IMR-90 (cell line): ENCODE results near the gene USH2A. TPM values are rescaled to one million over a fixed set of nuclear protein-coding genes. Genes with fewer than 3 reads are reported as not detected.

Experiments
- ATAC-seq: fragments of 200-7000 bp; cut with Tn5 transposase; 2 replicates; pipeline ENCODE4 v1.9.1; 2020; ENCODE audit warnings: low read depth, mild to moderate bottlenecking, moderate library complexity
- BruUV-seq: library from RNA; stranded (reverse); fragments of 400-500 nt; replicated peaks from 2 replicates; lab custom pipeline; 2021; lab: Mats Ljungman, UMichigan
- CTCF ChIA-PET: fragments of 300-600 bp; formaldehyde crosslinking; extraction: SDS; loops from one replicate; lab custom pipeline; 2021; ENCODE audit warnings: antibody characterized with exemption; lab: Yijun Ruan, JAX
- POLR2A ChIA-PET: fragments of 300-600 bp; sonication (Branson Sonifier 250); formaldehyde crosslinking; loops from one replicate; lab custom pipeline; 2022; ENCODE audit warnings: antibody characterized with exemption; ENCODE audit not compliant: unreplicated experiment; lab: Charles Lee
- DNase-seq: peaks from one replicate; pipeline ENCODE4 v3.0.0; 2013
- H2AFZ ChIP-seq: replicated peaks from 2 replicates; pipeline ENCODE3; 2013; ENCODE audit warnings: low read length, mild to moderate bottlenecking; ENCODE audit not compliant: poor library complexity
- H2AK5ac ChIP-seq: 2 replicates; pipeline ENCODE4 v1.6.1; 2013; ENCODE audit warnings: low read depth, low read length, inconsistent platforms
- H2AK9ac ChIP-seq: replicated peaks from 2 replicates; pipeline ENCODE3; 2013; ENCODE audit warnings: mild to moderate bottlenecking, low read depth, low read length, moderate library complexity; ENCODE audit not compliant: poor library complexity
- H2BK120ac ChIP-seq: 2 replicates; pipeline ENCODE4 v1.6.1; 2013; ENCODE audit warnings: low read depth, low read length, inconsistent platforms
- H2BK15ac ChIP-seq: 3 replicates; pipeline ENCODE4 v1.6.1; 2013; ENCODE audit warnings: low read depth, low read length, inconsistent platforms
- H2BK20ac ChIP-seq: 2 replicates; pipeline ENCODE4 v1.6.1; 2013; ENCODE audit warnings: low read depth, mild to moderate bottlenecking, inconsistent platforms, low read length, moderate library complexity
- H2BK5ac ChIP-seq: 2 replicates; pipeline ENCODE4 v1.6.1; 2013; ENCODE audit warnings: mild to moderate bottlenecking, low read depth, low read length, inconsistent platforms; ENCODE audit not compliant: poor library complexity, severe bottlenecking
- H3K14ac ChIP-seq: replicated peaks from 2 replicates; pipeline ENCODE4 v1.6.1; 2013; ENCODE audit warnings: low read depth, low read length, inconsistent platforms
- H3K18ac ChIP-seq: 2 replicates; pipeline ENCODE4 v1.6.1; 2013; ENCODE audit warnings: low read depth, low read length, control low read depth
- H3K23ac ChIP-seq: 2 replicates; pipeline ENCODE4 v1.6.1; 2013; ENCODE audit warnings: low read depth, low read length, inconsistent platforms
- H3K27ac ChIP-seq: 2 replicates; pipeline ENCODE4 v1.5.1; 2013; ENCODE audit warnings: mild to moderate bottlenecking, control low read depth, low read length; ENCODE audit not compliant: insufficient read depth
- H3K27me3 ChIP-seq: 2 replicates; pipeline ENCODE4 v1.6.1; 2013; ENCODE audit warnings: low read length; ENCODE audit not compliant: control insufficient read depth, insufficient read depth
- H3K36me3 ChIP-seq: 2 replicates; pipeline ENCODE4 v1.6.1; 2013; ENCODE audit warnings: low read length, mixed read lengths; ENCODE audit not compliant: control insufficient read depth, insufficient read depth
- H3K4ac ChIP-seq: 2 replicates; pipeline ENCODE4 v1.6.1; 2013; ENCODE audit warnings: low read depth, low read length, inconsistent platforms
- H3K4me1 ChIP-seq: 2 replicates; pipeline ENCODE4 v1.6.1; 2013; ENCODE audit warnings: low read length, mixed read lengths; ENCODE audit not compliant: control insufficient read depth, insufficient read depth
- H3K4me2 ChIP-seq: 2 replicates; pipeline ENCODE4 v1.6.1; 2013; ENCODE audit warnings: low read depth, mild to moderate bottlenecking, control low read depth, low read length, moderate library complexity
- H3K4me3 ChIP-seq: 2 replicates; pipeline ENCODE4 v1.5.1; 2013; ENCODE audit warnings: low read depth, mild to moderate bottlenecking, control low read depth, low read length, moderate library complexity; ENCODE audit not compliant: insufficient read depth
- H3K56ac ChIP-seq: 2 replicates; pipeline ENCODE4 v1.6.1; 2013; ENCODE audit warnings: low read length, inconsistent platforms; ENCODE audit not compliant: insufficient read depth; ENCODE audit errors: extremely low read depth
- H3K79me1 ChIP-seq, 2 experiments: 2 replicates each; pipeline ENCODE4 v1.6.1; 2013; ENCODE audit warnings: low read length in 2 of 2, inconsistent platforms in 1 of 2, low read depth in 1 of 2
- H3K9ac ChIP-seq: 2 replicates; pipeline ENCODE4 v1.6.1; 2013; ENCODE audit warnings: low read depth, low read length, control low read depth
- H3K9me1 ChIP-seq: 2 replicates; pipeline ENCODE4 v1.6.1; 2013; ENCODE audit warnings: low read length, inconsistent platforms; ENCODE audit not compliant: insufficient read depth
- H3K9me3 ChIP-seq: 2 replicates; pipeline ENCODE4 v1.6.1; 2013; ENCODE audit warnings: low read length; ENCODE audit not compliant: control insufficient read depth, insufficient read depth
- H4K20me1 ChIP-seq: 2 replicates; pipeline ENCODE4 v1.6.1; 2013; ENCODE audit warnings: low read length, inconsistent platforms; ENCODE audit not compliant: insufficient read depth
- H4K5ac ChIP-seq: 2 replicates; pipeline ENCODE4 v1.6.1; 2013; ENCODE audit warnings: mild to moderate bottlenecking, low read depth, low read length, control low read depth
- H4K8ac ChIP-seq, 2 experiments: 2 replicates each; pipeline ENCODE4 v1.6.1; 2013; ENCODE audit warnings: low read depth in 2 of 2, low read length in 2 of 2, control low read depth in 1 of 2, inconsistent platforms in 1 of 2
- H4K91ac ChIP-seq: 2 replicates; pipeline ENCODE4 v1.6.1; 2013; ENCODE audit warnings: low read depth, low read length, inconsistent platforms; ENCODE audit not compliant: insufficient read depth
- BHLHE40 ChIP-seq: fragments of 150-350 bp; IDR thresholded peaks from 2 replicates; pipeline ENCODE4 v1.6.1; 2016; ENCODE audit warnings: mild to moderate bottlenecking, low read depth, low read length
- CTCF ChIP-seq: conservative IDR thresholded peaks from 2 replicates; pipeline ENCODE4 v1.5.1; 2012; ENCODE audit warnings: mild to moderate bottlenecking, low read depth, low read length, improper control_type of control experiment
- FOS ChIP-seq: fragments of 150-350 bp; IDR thresholded peaks from 2 replicates; pipeline ENCODE4 v1.6.1; 2016; ENCODE audit warnings: low read depth, low read length
- MAFK ChIP-seq: IDR thresholded peaks from 2 replicates; pipeline ENCODE4 v1.6.1; 2012; ENCODE audit warnings: low read depth, low read length, improper control_type of control experiment
- MAZ ChIP-seq: IDR thresholded peaks from 2 replicates; pipeline ENCODE4 v1.6.1; 2012; ENCODE audit warnings: low read depth, mild to moderate bottlenecking, low read length, improper control_type of control experiment, moderate library complexity, borderline replicate concordance
- MXI1 ChIP-seq: IDR thresholded peaks from 2 replicates; pipeline ENCODE4 v1.6.1; 2012; ENCODE audit warnings: low read depth, mild to moderate bottlenecking, low read length, moderate library complexity, borderline replicate concordance
- NFE2L2 ChIP-seq: fragments of 150-350 bp; IDR thresholded peaks from 2 replicates; pipeline ENCODE4 v1.6.1; 2016; ENCODE audit warnings: low read depth, mild to moderate bottlenecking, low read length
- POLR2A ChIP-seq: IDR thresholded peaks from 2 replicates; pipeline ENCODE4 v1.6.1; 2012; ENCODE audit warnings: mild to moderate bottlenecking, low read depth, low read length
- RCOR1 ChIP-seq: IDR thresholded peaks from 2 replicates; pipeline ENCODE4 v1.6.1; 2012; ENCODE audit warnings: mild to moderate bottlenecking, low read length, improper control_type of control experiment; ENCODE audit not compliant: insufficient replicate concordance
- RFX5 ChIP-seq: IDR thresholded peaks from 2 replicates; pipeline ENCODE4 v1.8.0; 2012; ENCODE audit warnings: low read depth, mild to moderate bottlenecking, low read length, moderate library complexity
- SMC3 ChIP-seq: fragments of 150-350 bp; IDR thresholded peaks from 2 replicates; pipeline ENCODE4 v1.6.1; 2016; ENCODE audit warnings: low read depth, mild to moderate bottlenecking, antibody characterized with exemption, low read length, moderate library complexity
- USF2 ChIP-seq: fragments of 150-350 bp; IDR thresholded peaks from 2 replicates; pipeline ENCODE4 v1.6.1; 2017; ENCODE audit warnings: mild to moderate bottlenecking, antibody characterized with exemption, low read length, low read depth
- WGBS, 2 experiments: methylation state at CpG; one replicate each; pipeline versions ENCODE4 v1.1.5 to v1.1.7; 2013; ENCODE audit warnings: missing lambda C conversion rate in 2 of 2; ENCODE audit not compliant: insufficient read length in 1 of 2; ENCODE audit errors: extremely low coverage in 2 of 2; 5-methylcytosine and 5-hydroxymethylcytosine counted together
- dilution Hi-C: fragments of 300-500 bp; cut with HindIII; formaldehyde crosslinking; loops from one replicate; pipeline ENCODE4 v1.14.3; 2018; ENCODE audit warnings: low sequenced_read_pairs; ENCODE audit not compliant: unreplicated experiment
- in situ Hi-C: fragments of 300-500 bp; cut with MboI; formaldehyde crosslinking; loops from 3 replicates; pipeline ENCODE4 v1.14.3; 2019; ENCODE audit warnings: low sequenced_read_pairs, inconsistent platforms, mixed read lengths
- intact Hi-C: fragments of 100-400 bp; cut with micrococcal nuclease; formaldehyde crosslinking; loops from 2 replicates; pipeline ENCODE4 v1.10.0; 2022
- polyA plus RNA-seq, 3 experiments: library from polyadenylated mRNA; depleted of rRNA; stranded (reverse); fragments of >200 nt; gene quantifications; 2 replicates each; pipeline ENCODE4 v1.2.3, GENCODE V29; 2012; ENCODE audit warnings: low replicate concordance in 1 of 3
- total RNA-seq: library from RNA; depleted of rRNA; stranded (reverse); fragments of >200 nt; gene quantifications from 2 replicates; pipeline ENCODE4 v1.2.3, GENCODE V29; 2012

Gene USH2A
- total and polyA plus RNA-seq, 2 of the 4 experiments (the other 2 are of a cell fraction): under 0.01 to 0.02 TPM

DNA sequence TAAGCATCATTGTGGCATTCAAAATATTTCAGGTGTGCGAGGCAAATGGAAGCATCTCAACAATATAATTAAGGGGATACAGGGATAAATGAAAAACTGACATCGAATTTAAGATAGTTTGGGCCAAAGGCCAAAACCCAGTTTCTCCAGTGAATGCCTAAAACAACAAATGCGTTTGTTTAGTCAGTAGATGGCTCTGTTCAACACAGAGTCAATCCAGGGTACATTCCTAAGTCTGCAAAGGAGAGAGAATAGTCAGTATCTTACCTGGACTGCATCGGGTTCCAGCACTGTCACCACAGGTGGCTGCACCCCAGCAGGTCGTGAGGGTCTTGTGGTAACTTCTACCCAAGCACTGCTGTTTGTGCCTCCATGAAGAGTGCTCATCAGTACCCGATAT is 535.1 kb downstream of the USH2A start:
- no peak overlapping the region for H2AK9ac ChIP-seq
- no TSS peak for BruUV-seq
- H2BK5ac ChIP-seq: no peak overlapping the region
- dilution Hi-C loops (no loop called here), in situ Hi-C loops (no loop called here), intact Hi-C loops (no loop called here)
- H4K8ac ChIP-seq: no peak overlapping the region
- H3K23ac ChIP-seq: no peak overlapping the region
- H2AFZ ChIP-seq: no peak overlapping the region
- no peak for ATAC-seq
- no peak overlapping the region for H3K4ac ChIP-seq
- H3K4me3 ChIP-seq: no peak overlapping the region
- no peaks in the 10 kb centered on the region for H3K9me3 ChIP-seq
- H2AK5ac ChIP-seq: no peak overlapping the region
- no peak overlapping the region for H3K4me2 ChIP-seq
- H4K91ac ChIP-seq: no peak overlapping the region
- H4K20me1 ChIP-seq: no peaks in the 10 kb centered on the region
- CTCF ChIA-PET: interaction anchor here (1.2 kb wide), 1 partner anchor 16 kb away, joined by 3 read pairs; no protein-coding TSS in a partner anchor
- H3K27ac ChIP-seq: no peak overlapping the region
- no peaks in the 10 kb centered on the region for H3K4me1 ChIP-seq
- H3K18ac ChIP-seq: no peak overlapping the region
- no peak overlapping the region for H2BK20ac ChIP-seq
- 65% methylated on average over 3 of the region's 6 CpGs; no CpG with 5 or more reads in 1 of the 2 experiments for WGBS, 2 experiments
- H3K79me1 ChIP-seq: no peaks in the 10 kb centered on the region
- no peak overlapping the region for H3K14ac ChIP-seq
- H3K9ac ChIP-seq: no peak overlapping the region
- H4K5ac ChIP-seq: no peak overlapping the region
- H3K36me3 ChIP-seq: no peaks in the 10 kb centered on the region
- no peak overlapping the region for H2BK120ac ChIP-seq
- DNase-seq: no peak
- H3K27me3 ChIP-seq: no peaks in the 10 kb centered on the region
- no peak overlapping the region for H2BK15ac ChIP-seq
- POLR2A ChIA-PET: no interaction called here
- TF ChIP-seq BHLHE40 (no peak), MXI1 (no peak), NFE2L2 (no peak), MAZ (no peak), RCOR1 (no peak), RFX5 (no peak), FOS (no peak), POLR2A (no peak), MAFK (no peak), SMC3 (no peak), USF2 (no peak), CTCF (no peak)
- no peak overlapping the region for H3K56ac ChIP-seq
- no peaks in the 10 kb centered on the region for H3K9me1 ChIP-seq
